ENCODE measurements around the gene TMEM54.

TMEM54 gene

DNA sequence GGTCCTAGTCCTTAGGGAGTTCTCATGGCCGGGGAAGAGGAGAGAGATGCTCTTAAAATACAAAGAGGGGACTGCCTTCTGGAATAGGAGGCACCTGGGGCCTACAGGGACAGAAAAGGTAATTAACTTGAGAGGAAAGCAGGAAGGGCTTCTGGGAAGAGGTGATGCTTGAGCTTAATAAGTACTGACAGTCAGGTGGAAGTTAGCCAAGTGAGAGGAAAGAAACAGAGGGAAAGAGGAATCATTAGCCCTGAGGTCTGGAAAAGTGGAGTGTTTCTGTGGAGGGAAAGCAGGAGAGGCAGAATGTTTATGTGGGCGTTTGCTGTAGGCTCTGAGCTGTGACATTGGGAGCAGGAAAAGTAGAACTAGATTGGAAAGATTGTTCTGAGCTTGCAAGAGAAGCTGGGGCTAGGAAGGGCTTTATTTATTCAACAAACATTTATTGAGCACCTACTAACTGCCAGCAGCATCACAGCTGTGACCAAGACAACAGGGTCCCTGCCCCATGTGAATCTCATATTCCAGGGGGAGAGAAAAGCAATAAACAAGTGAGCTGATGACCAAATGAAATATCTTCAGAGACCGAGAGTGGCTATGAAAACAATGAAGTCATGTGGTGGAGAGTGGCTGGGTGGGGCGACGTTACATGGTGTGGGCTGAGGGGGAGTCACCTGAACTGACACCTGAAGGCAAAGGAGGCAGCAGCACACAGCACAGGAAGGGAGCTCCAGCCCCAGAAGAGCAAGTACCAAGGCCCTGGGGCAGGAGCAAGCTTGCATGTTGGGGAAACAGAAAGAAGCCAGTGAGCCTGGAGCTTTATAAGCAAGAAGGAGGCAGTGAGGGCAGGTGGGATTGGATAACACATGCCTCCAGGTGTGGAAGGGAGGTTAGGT is 26.1 kb downstream of the TMEM54 start:
- no peaks in the 10 kb centered on the region for H3K36me3 ChIP-seq (ENCODE audit: insufficient read depth, low read length)
- no peaks in the 10 kb centered on the region; the same call in 1 of the 2 replicates for H3K27me3 ChIP-seq (ENCODE audit: insufficient read depth, low read length)
- no peak overlapping the region for H2AFZ ChIP-seq (ENCODE audit: low read length)
- peaks cover 7% of the 10 kb centered on the region for H3K4me1 ChIP-seq (ENCODE audit: insufficient read depth, low read length, severe bottlenecking)
- TF ChIP-seq, protein P1, sequence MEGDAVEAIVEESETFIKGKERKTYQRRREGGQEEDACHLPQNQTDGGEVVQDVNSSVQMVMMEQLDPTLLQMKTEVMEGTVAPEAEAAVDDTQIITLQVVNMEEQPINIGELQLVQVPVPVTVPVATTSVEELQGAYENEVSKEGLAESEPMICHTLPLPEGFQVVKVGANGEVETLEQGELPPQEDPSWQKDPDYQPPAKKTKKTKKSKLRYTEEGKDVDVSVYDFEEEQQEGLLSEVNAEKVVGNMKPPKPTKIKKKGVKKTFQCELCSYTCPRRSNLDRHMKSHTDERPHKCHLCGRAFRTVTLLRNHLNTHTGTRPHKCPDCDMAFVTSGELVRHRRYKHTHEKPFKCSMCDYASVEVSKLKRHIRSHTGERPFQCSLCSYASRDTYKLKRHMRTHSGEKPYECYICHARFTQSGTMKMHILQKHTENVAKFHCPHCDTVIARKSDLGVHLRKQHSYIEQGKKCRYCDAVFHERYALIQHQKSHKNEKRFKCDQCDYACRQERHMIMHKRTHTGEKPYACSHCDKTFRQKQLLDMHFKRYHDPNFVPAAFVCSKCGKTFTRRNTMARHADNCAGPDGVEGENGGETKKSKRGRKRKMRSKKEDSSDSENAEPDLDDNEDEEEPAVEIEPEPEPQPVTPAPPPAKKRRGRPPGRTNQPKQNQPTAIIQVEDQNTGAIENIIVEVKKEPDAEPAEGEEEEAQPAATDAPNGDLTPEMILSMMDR (IDR thresholded peaks at IDR 0.05; ENCODE audit: low read length): no peak
- no peak for TF ChIP-seq EZH2 (IDR thresholded peaks at IDR 0.05; ENCODE audit: borderline replicate concordance, low read length)
- H3K9me3 ChIP-seq (ENCODE audit: low read length): no peaks in the 10 kb centered on the region
- H3K4me3 ChIP-seq (ENCODE audit: low read depth, low read length, poor library complexity, severe bottlenecking): no peak overlapping the region
- H3K4me2 ChIP-seq (ENCODE audit: low read length): no peak overlapping the region
- no peaks in the 10 kb centered on the region for H4K20me1 ChIP-seq (ENCODE audit: insufficient read depth, low read length)
- H3K79me2 ChIP-seq (ENCODE audit: insufficient read depth, low read length): no peaks in the 10 kb centered on the region
- H3K27ac ChIP-seq (ENCODE audit: low read depth, low read length, poor library complexity, severe bottlenecking): no peak overlapping the region
- no peaks in the 10 kb centered on the region for H3K9me2 ChIP-seq (ENCODE audit: low read depth, low read length)
- H3K9ac ChIP-seq (ENCODE audit: low read length): no peak overlapping the region
- no peaks in the 10 kb centered on the region for H3F3A ChIP-seq (ENCODE audit: insufficient read depth, low read length)

DNA sequence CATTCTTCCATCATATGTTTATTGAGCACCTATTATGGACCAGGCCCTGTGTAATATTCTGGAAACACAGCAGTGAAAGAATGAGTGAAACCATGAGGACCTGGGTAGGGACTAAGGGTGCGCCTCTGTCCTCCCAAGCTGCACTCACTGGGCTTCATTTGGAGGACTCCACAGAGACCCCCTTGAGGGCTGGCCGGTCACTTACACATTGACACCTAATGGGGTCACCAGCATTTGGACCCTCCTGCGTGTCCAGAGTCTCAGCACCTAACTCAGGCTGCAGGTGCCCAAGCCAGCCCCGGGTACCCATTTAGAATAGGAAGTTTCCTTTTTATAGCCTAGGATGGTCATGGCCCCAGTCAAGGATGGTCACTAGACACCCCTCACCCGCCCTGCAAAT is 27.7 kb downstream of the TMEM54 start:
- H3K36me3 ChIP-seq (ENCODE audit: insufficient read depth, low read length): no peaks in the 10 kb centered on the region
- no peaks in the 10 kb centered on the region for H4K20me1 ChIP-seq (ENCODE audit: insufficient read depth, low read length)
- H3K4me1 ChIP-seq (ENCODE audit: insufficient read depth, low read length, severe bottlenecking): peaks cover 7% of the 10 kb centered on the region
- no peak overlapping the region for H3K9ac ChIP-seq (ENCODE audit: low read length)
- no peak overlapping the region for H2AFZ ChIP-seq (ENCODE audit: low read length)
- no peaks in the 10 kb centered on the region for H3F3A ChIP-seq (ENCODE audit: insufficient read depth, low read length)
- H3K27ac ChIP-seq (ENCODE audit: low read depth, low read length, poor library complexity, severe bottlenecking): no peak overlapping the region
- no peaks in the 10 kb centered on the region for H3K9me2 ChIP-seq (ENCODE audit: low read depth, low read length)
- H3K79me2 ChIP-seq (ENCODE audit: insufficient read depth, low read length): no peaks in the 10 kb centered on the region
- no peak for TF ChIP-seq EZH2 (IDR thresholded peaks at IDR 0.05; ENCODE audit: borderline replicate concordance, low read length)
- TF ChIP-seq, protein P1 (IDR thresholded peaks at IDR 0.05; ENCODE audit: low read length): no peak
- no peaks in the 10 kb centered on the region for H3K9me3 ChIP-seq (ENCODE audit: low read length)
- H3K4me2 ChIP-seq (ENCODE audit: low read length): no peak overlapping the region
- H3K4me3 ChIP-seq (ENCODE audit: low read depth, low read length, poor library complexity, severe bottlenecking): no peak overlapping the region
- H3K27me3 ChIP-seq (ENCODE audit: insufficient read depth, low read length): no peaks in the 10 kb centered on the region; the same call in 1 of the 2 replicates

DNA sequence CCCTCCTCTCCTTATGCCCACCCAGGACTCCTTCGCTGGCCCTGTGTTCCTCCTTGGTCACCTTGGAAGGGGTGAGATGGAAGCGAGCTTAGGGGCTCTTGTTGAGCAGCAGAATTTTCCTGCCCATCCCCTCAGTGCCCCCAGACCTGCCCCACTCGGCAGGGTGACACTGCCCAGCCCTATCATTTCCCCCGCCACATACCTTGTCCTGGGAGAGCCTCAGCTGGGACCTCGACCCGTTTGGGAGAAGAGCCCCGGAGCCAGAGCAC is 29.1 kb downstream of the TMEM54 start:
- no peaks in the 10 kb centered on the region for H3K36me3 ChIP-seq (ENCODE audit: insufficient read depth, low read length)
- no peaks in the 10 kb centered on the region for H3F3A ChIP-seq (ENCODE audit: insufficient read depth, low read length)
- TF ChIP-seq EZH2 (IDR thresholded peaks at IDR 0.05; ENCODE audit: borderline replicate concordance, low read length): no peak
- TF ChIP-seq, protein P1 (IDR thresholded peaks at IDR 0.05; ENCODE audit: low read length): no peak
- H3K27ac ChIP-seq (ENCODE audit: low read depth, low read length, poor library complexity, severe bottlenecking): no peak overlapping the region
- peaks cover 7% of the 10 kb centered on the region for H3K4me1 ChIP-seq (ENCODE audit: insufficient read depth, low read length, severe bottlenecking)
- no peak overlapping the region for H3K9ac ChIP-seq (ENCODE audit: low read length)
- H3K27me3 ChIP-seq (ENCODE audit: insufficient read depth, low read length): no peaks in the 10 kb centered on the region; the same call in 1 of the 2 replicates
- no peaks in the 10 kb centered on the region for H3K79me2 ChIP-seq (ENCODE audit: insufficient read depth, low read length)
- H2AFZ ChIP-seq (ENCODE audit: low read length): no peak overlapping the region
- no peaks in the 10 kb centered on the region for H4K20me1 ChIP-seq (ENCODE audit: insufficient read depth, low read length)
- no peaks in the 10 kb centered on the region for H3K9me2 ChIP-seq (ENCODE audit: low read depth, low read length)
- no peaks in the 10 kb centered on the region for H3K9me3 ChIP-seq (ENCODE audit: low read length)
- H3K4me2 ChIP-seq (ENCODE audit: low read length): no peak overlapping the region
- H3K4me3 ChIP-seq (ENCODE audit: low read depth, low read length, poor library complexity, severe bottlenecking): no peak overlapping the region

Measured in OCI-LY1 (cell line).